Peyer's patch (tissue), 4 donors: ENCODE measurements around the gene HDDC3. TPM values are rescaled to one million over a fixed set of nuclear protein-coding genes. Genes with fewer than 3 reads are reported as not detected.

ENCODE experiments used
- DNase-seq, 3 donors: peaks; one replicate each; pipeline ENCODE4 v3.0.0-alpha.2; 2017 to 2019
- H3K27ac ChIP-seq, 4 donors: fragments of 200-600 bp; sonication (generic); one replicate each; pipeline ENCODE4 v1.5.1; 2016 to 2019
- H3K27me3 ChIP-seq, 2 donors: fragments of 200-600 bp; sonication (generic); one replicate each; pipeline ENCODE4 v1.5.1; 2019
- H3K36me3 ChIP-seq, 3 donors: fragments of 200-600 bp; sonication (generic); one replicate each; pipeline ENCODE4 v1.5.1; 2016 to 2019
- H3K4me1 ChIP-seq, 4 donors: fragments of 200-600 bp; sonication (generic); one replicate each; pipeline ENCODE4 v1.5.1; 2016 to 2019
- H3K4me3 ChIP-seq, 4 donors: fragments of 200-600 bp; sonication (generic); 1 replicate in 3 of 4; 2 replicates in 1 of 4; pipeline ENCODE4 v1.5.1; 2016 to 2019; ENCODE audit warnings: mild to moderate bottlenecking in 1 of 4
- H3K9me3 ChIP-seq, 4 donors: fragments of 200-600 bp; sonication (generic); one replicate each; pipeline ENCODE4 v1.5.1; 2016 to 2019; ENCODE audit warnings: mild to moderate bottlenecking in 1 of 4
- CTCF ChIP-seq, 6 experiments: fragments of 450-650 bp in 4 of 6; fragments of 200-600 bp in 2 of 6; sonication (generic) in 1 of 6; IDR thresholded peaks; one replicate each; pipeline ENCODE4 v1.5.1; 2017 to 2019; ENCODE audit warnings: antibody characterized with exemption in 6 of 6, mild to moderate bottlenecking in 3 of 6, moderate library complexity in 1 of 6
- POLR2A ChIP-seq, 2 donors: fragments of 450-650 bp; IDR thresholded peaks; one replicate each; pipeline ENCODE4 v1.5.1; 2017; ENCODE audit warnings: antibody characterized with exemption in 2 of 2, mild to moderate bottlenecking in 2 of 2, moderate library complexity in 2 of 2
- total RNA-seq, 4 donors: library from RNA; depleted of rRNA; stranded (reverse); fragments of >200 nt; gene quantifications; one replicate each; pipeline ENCODE4 v1.1.0, GENCODE V29; 2016

Gene HDDC3
- total RNA-seq, 4 donors from 2014 or later, result 16.5 to 35.6 (median 23.4) TPM

- TF ChIP-seq POLR2A (IDR thresholded peaks at IDR 0.05), result no peak
- TF ChIP-seq CTCF (IDR thresholded peaks at IDR 0.05), result no peak
- Histone ChIP-seq H3K4me3 (no peak overlapping the region), H3K27ac (no peak overlapping the region)
Measured at GRCh38 chr15:90960298-90961091, 28.1 kb upstream of the HDDC3 start.

GRCh38 chr15:90959894-90960293 lies 27.5 kb upstream of the HDDC3 start:
- no peaks in the 10 kb centered on the region for H3K9me3 ChIP-seq
- no peaks in the 10 kb centered on the region for H3K27me3 ChIP-seq
- H3K4me3 ChIP-seq, result no peak overlapping the region
- H3K27ac ChIP-seq, result no peak overlapping the region
- peaks cover 0 to 23% (median 16%) of the 10 kb centered on the region in 4 donors for H3K4me1 ChIP-seq
- H3K36me3 ChIP-seq, result peaks cover 0 to 28% (median 0%) of the 10 kb centered on the region in 3 donors
- no peak for TF ChIP-seq CTCF (IDR thresholded peaks at IDR 0.05)
- no peak for TF ChIP-seq POLR2A (IDR thresholded peaks at IDR 0.05)
- no peak for DNase-seq

More at GRCh38 chr15:90960298-90961091, 28.1 kb upstream of the HDDC3 start:
- Histone ChIP-seq H3K36me3 (peaks cover 0 to 28% (median 0%) of the 10 kb centered on the region in 3 donors), H3K9me3 (no peaks in the 10 kb centered on the region), H3K27me3 (no peaks in the 10 kb centered on the region), H3K4me1 (peaks cover 0 to 20% (median 12%) of the 10 kb centered on the region in 4 donors)
- DNase-seq, result no peak

- H3K9me3 ChIP-seq, result no peaks in the 10 kb centered on the region
- no peak for TF ChIP-seq POLR2A (IDR thresholded peaks at IDR 0.05)
- TF ChIP-seq CTCF (IDR thresholded peaks at IDR 0.05), result no peak
- no peaks in the 10 kb centered on the region for H3K27me3 ChIP-seq
- H3K27ac ChIP-seq, result no peak overlapping the region
- no peak for DNase-seq
- no peak overlapping the region for H3K4me3 ChIP-seq
- H3K4me1 ChIP-seq, result peaks cover 0 to 23% (median 16%) of the 10 kb centered on the region in 4 donors
- H3K36me3 ChIP-seq, result peaks cover 0 to 25% (median 0%) of the 10 kb centered on the region in 3 donors
Measured at GRCh38 chr15:90959028-90959595, 26.8 kb upstream of the HDDC3 start.

- Histone ChIP-seq H3K27ac (no peak overlapping the region), H3K4me1 (peaks cover 0 to 23% (median 16%) of the 10 kb centered on the region in 4 donors), H3K27me3 (no peaks in the 10 kb centered on the region), H3K4me3 (peak overlapping the region in 1 of 4 donors; percentile 74), H3K9me3 (no peaks in the 10 kb centered on the region), H3K36me3 (peaks cover 0 to 34% (median 0%) of the 10 kb centered on the region in 3 donors)
- no peak for TF ChIP-seq POLR2A (IDR thresholded peaks at IDR 0.05)
- TF ChIP-seq CTCF (IDR thresholded peaks at IDR 0.05), result no peak
- no peak for DNase-seq
Measured at GRCh38 chr15:90957791-90958190, 25.4 kb upstream of the HDDC3 start.

- no peak for TF ChIP-seq CTCF (IDR thresholded peaks at IDR 0.05)
- TF ChIP-seq POLR2A (IDR thresholded peaks at IDR 0.05), result no peak
Measured at GRCh38 chr15:90957031-90957790, 24.9 kb upstream of the HDDC3 start.

More at GRCh38 chr15:90957031-90957790, 24.9 kb upstream of the HDDC3 start:
- peaks cover 0 to 35% (median 0%) of the 10 kb centered on the region in 3 donors for H3K36me3 ChIP-seq
- H3K4me3 ChIP-seq, result peak overlapping the region; percentile 39 to 74 (median 56)
- DNase-seq, result peak in 1 of 3 donors; percentile 68
- peaks cover 0 to 23% (median 16%) of the 10 kb centered on the region in 4 donors for H3K4me1 ChIP-seq
- no peaks in the 10 kb centered on the region for H3K27me3 ChIP-seq
- peak overlapping the region; percentile 7 to 52 (median 30) for H3K27ac ChIP-seq
- H3K9me3 ChIP-seq, result no peaks in the 10 kb centered on the region
